OCI-LY7 (cell line): ENCODE results near the gene GRIP1.

ENCODE experiments used
- CTCF ChIP-seq: fragments of 200-600 bp; sonication (generic); conservative IDR thresholded peaks from 2 replicates; pipeline ENCODE4 v1.5.1; 2014; ENCODE audit warnings: mild to moderate bottlenecking, antibody characterized with exemption, low read length, moderate library complexity, mixed read lengths
- EZH2phosphoT487 ChIP-seq: fragments of 200-600 bp; sonication (generic); IDR thresholded peaks from 2 replicates; pipeline ENCODE4 v1.6.1; 2018; ENCODE audit warnings: low read depth, borderline replicate concordance, mild to moderate bottlenecking, mixed run types, antibody characterized with exemption, low read length, moderate library complexity, mixed read lengths

GRCh38 chr12:66683073-66683472 lies 4.2 kb upstream of the GRIP1 start:
- no peak for TF ChIP-seq CTCF
- no peak for TF ChIP-seq EZH2phosphoT487
